GM12878 (cell line): ENCODE results near the gene KRT6B. TPM values are rescaled to one million over a fixed set of nuclear protein-coding genes. Genes with fewer than 3 reads are reported as not detected.

Source experiments
- ATAC-seq: fragments of 200-7000 bp; cut with Tn5 transposase; 3 replicates; pipeline ENCODE4 v1.9.1; 2020; ENCODE audit warnings: mild to moderate bottlenecking, moderate library complexity
- BruUV-seq: library from RNA; stranded (reverse); fragments of 400-500 nt; replicated peaks from 2 replicates; lab custom pipeline; 2021; lab: Mats Ljungman, UMichigan
- CTCF ChIA-PET: fragments of 300-600 bp; sonication (Branson Sonifier 250); formaldehyde crosslinking; extraction: SDS; loops from one replicate; lab custom pipeline; 2021; ENCODE audit warnings: inconsistent platforms; lab: Yijun Ruan, JAX
- POLR2A ChIA-PET: fragments of 350-600 bp; formaldehyde crosslinking; extraction: SDS; loops from one replicate; lab custom pipeline; 2021; ENCODE audit warnings: inconsistent platforms; lab: Charles Lee
- RAD21 ChIA-PET: fragments of 300-600 bp; sonication (Branson Sonifier 250); formaldehyde crosslinking; loops from one replicate; lab custom pipeline; 2023; ENCODE audit warnings: antibody characterized with exemption; ENCODE audit not compliant: unreplicated experiment; lab: Charles Lee
- SMC1A ChIA-PET: fragments of 300-600 bp; sonication (Branson Sonifier 250); formaldehyde crosslinking; loops from one replicate; lab custom pipeline; 2023; ENCODE audit not compliant: unreplicated experiment, uncharacterized antibody; lab: Charles Lee
- DNase-seq: peaks from one replicate; pipeline ENCODE4 v3.0.0-alpha.2; 2011; ENCODE audit warnings: low read depth, low spot score
- FAIRE-seq: peaks from 3 replicates; lab custom pipeline; 2011; peaks lifted over from hg19 to GRCh38; lab: Jason Lieb, UNC
- H2AFZ ChIP-seq: 2 replicates; pipeline ENCODE4 v1.6.0; 2011; ENCODE audit warnings: low read depth, low read length, control low read depth; ENCODE audit not compliant: control insufficient read depth
- H3K27ac ChIP-seq: 2 replicates; pipeline ENCODE4 v1.5.1; 2011; ENCODE audit warnings: control low read depth; ENCODE audit not compliant: control insufficient read depth, insufficient read depth
- H3K27me3 ChIP-seq, 2 experiments: replicated peaks in 1 of 2; 2 replicates each; pipeline versions ENCODE4 v1.6.0 to v1.6.1; 2011; ENCODE audit warnings: low read length in 1 of 2; ENCODE audit not compliant: control insufficient read depth in 2 of 2, insufficient read depth in 2 of 2
- H3K36me3 ChIP-seq, 2 experiments: 2 replicates each; pipeline ENCODE4 v1.5.1; 2011; ENCODE audit warnings: low read length in 1 of 2; ENCODE audit not compliant: control insufficient read depth in 2 of 2, insufficient read depth in 2 of 2
- H3K4me1 ChIP-seq: 2 replicates; pipeline ENCODE4 v1.6.1; 2011; ENCODE audit warnings: mild to moderate bottlenecking, low read length, moderate library complexity, mixed read lengths; ENCODE audit not compliant: control insufficient read depth, insufficient read depth
- H3K4me2 ChIP-seq: 2 replicates; pipeline ENCODE4 v1.6.0; 2011; ENCODE audit warnings: control low read depth; ENCODE audit not compliant: control insufficient read depth, insufficient read depth
- H3K4me3 ChIP-seq: fragments of 200-600 bp; sonication (generic); 2 replicates; pipeline ENCODE4 v1.5.1; 2016
- H3K79me2 ChIP-seq: 2 replicates; pipeline ENCODE4 v1.6.0; 2011; ENCODE audit warnings: low read length; ENCODE audit not compliant: control insufficient read depth, insufficient read depth
- H3K9ac ChIP-seq: 2 replicates; pipeline ENCODE4 v1.8.0; 2011; ENCODE audit warnings: low read length, control low read depth, mixed read lengths; ENCODE audit not compliant: control insufficient read depth, insufficient read depth
- H3K9me3 ChIP-seq: replicated peaks from 3 replicates; pipeline ENCODE4 v1.5.1; 2011; ENCODE audit warnings: mild to moderate bottlenecking, low read length; ENCODE audit not compliant: control insufficient read depth, insufficient read depth
- H4K20me1 ChIP-seq: 2 replicates; pipeline ENCODE4 v1.6.0; 2011; ENCODE audit not compliant: control insufficient read depth, insufficient read depth
- CEBPB ChIP-seq, 2 experiments: fragments of 150-350 bp in 1 of 2; IDR thresholded peaks; 2 replicates each; pipeline ENCODE4 v1.6.1; 2012 to 2014; ENCODE audit warnings: low read depth in 2 of 2, low read length in 2 of 2, borderline replicate concordance in 1 of 2, inconsistent platforms in 1 of 2
- EP300 ChIP-seq, 2 experiments: fragments of 150-350 bp in 1 of 2; IDR thresholded peaks; 2 replicates each; pipeline ENCODE4 v1.6.1; 2011 to 2012; ENCODE audit warnings: low read depth in 2 of 2, low read length in 2 of 2, borderline replicate concordance in 1 of 2, improper control_type of control experiment in 1 of 2, inconsistent platforms in 1 of 2; ENCODE audit not compliant: control insufficient read depth in 1 of 2
- FOXK2 ChIP-seq: fragments of 450-650 bp; IDR thresholded peaks from 2 replicates; pipeline ENCODE4 v1.6.1; 2017; ENCODE audit warnings: mild to moderate bottlenecking, moderate library complexity
- HDAC2 ChIP-seq: fragments of 200-600 bp; sonication (generic); IDR thresholded peaks from 2 replicates; pipeline ENCODE4 v1.6.1; 2017
- IKZF1 ChIP-seq: fragments of 450-650 bp; conservative IDR thresholded peaks from 2 replicates; pipeline ENCODE4 v1.6.1; 2017; ENCODE audit warnings: antibody characterized with exemption, mild to moderate bottlenecking
- IRF5 ChIP-seq: fragments of 450-650 bp; IDR thresholded peaks from 2 replicates; pipeline ENCODE4 v1.6.1; 2017; ENCODE audit warnings: borderline replicate concordance
- NR2F1 ChIP-seq: fragments of 450-650 bp; conservative IDR thresholded peaks from 2 replicates; pipeline ENCODE4 v1.6.1; 2017; ENCODE audit warnings: mild to moderate bottlenecking
- TCF12 ChIP-seq: IDR thresholded peaks from 2 replicates; pipeline ENCODE4 v1.6.1; 2011; ENCODE audit warnings: low read depth, mild to moderate bottlenecking, low read length
- ZBTB40 ChIP-seq: fragments of 450-650 bp; IDR thresholded peaks from 2 replicates; pipeline ENCODE4 v1.6.1; 2016; ENCODE audit warnings: mild to moderate bottlenecking, moderate library complexity, borderline replicate concordance
- WGBS: methylation state at CpG from one replicate; pipeline ENCODE4 v1.1.6; 2016; ENCODE audit warnings: low lambda C conversion rate; ENCODE audit not compliant: insufficient replicate concordance, insufficient coverage; ENCODE audit errors: missing lambda C conversion rate; 5-methylcytosine and 5-hydroxymethylcytosine counted together
- in situ Hi-C: fragments of 300-500 bp; cut with MboI; formaldehyde crosslinking; loops from 9 replicates; pipeline ENCODE4 v1.14.3; 2018; ENCODE audit warnings: mixed read lengths
- intact Hi-C: fragments of 100-400 bp; cut with micrococcal nuclease; formaldehyde crosslinking; loops from one replicate; pipeline ENCODE4 v1.14.2; 2022; ENCODE audit not compliant: unreplicated experiment
- polyA plus RNA-seq, 11 experiments: library from polyadenylated mRNA; depleted of rRNA in 4 of 11; unstranded in 6 of 11; stranded (reverse) in 5 of 11; fragments of >200 nt; fragmentation: Nextera tagmentation in 4 of 11; fragmentation: Illumina TruSeq in 1 of 11; extraction: Ambion mirVana in 4 of 11; extraction: Trizol in 1 of 11; gene quantifications; 1 replicate in 1 of 11; 2 replicates in 10 of 11; pipeline versions ENCODE4 v1.2.1 to v1.2.3, GENCODE V29; 2011 to 2016; ENCODE audit warnings: inconsistent platforms in 2 of 11, missing spikeins in 2 of 11, low read depth in 1 of 11
- total RNA-seq, 4 experiments: library from RNA; depleted of rRNA in 3 of 4; stranded (reverse); fragments of >200 nt in 3 of 4; fragmentation: Illumina TruSeq in 1 of 4; extraction: Trizol in 1 of 4; gene quantifications; 2 replicates each; pipeline versions ENCODE4 v1.2.1 to v1.2.3, GENCODE V29; 2013 to 2021
- TF ChIP-seq, protein P1 (sequence below): IDR thresholded peaks from 2 replicates; pipeline ENCODE4 v1.6.1; 2011; ENCODE audit warnings: borderline replicate concordance, low read depth, mild to moderate bottlenecking, moderate library complexity, mixed read lengths, low read length; ENCODE audit not compliant: insufficient read depth; ENCODE audit errors: extremely low read length
- TF ChIP-seq, protein P2 (sequence below): fragments of 450-650 bp; formaldehyde crosslinking; IDR thresholded peaks from 2 replicates; pipeline ENCODE4 v1.5.0; 2022; ENCODE audit warnings: mild to moderate bottlenecking, missing genetic modification characterization

Gene KRT6B
- total and polyA plus RNA-seq, 10 of the 15 experiments (the other 5 are each of a cell fraction or from before 2014, with no cell fraction given) = 0.07 TPM; not detected in 9

DNA sequence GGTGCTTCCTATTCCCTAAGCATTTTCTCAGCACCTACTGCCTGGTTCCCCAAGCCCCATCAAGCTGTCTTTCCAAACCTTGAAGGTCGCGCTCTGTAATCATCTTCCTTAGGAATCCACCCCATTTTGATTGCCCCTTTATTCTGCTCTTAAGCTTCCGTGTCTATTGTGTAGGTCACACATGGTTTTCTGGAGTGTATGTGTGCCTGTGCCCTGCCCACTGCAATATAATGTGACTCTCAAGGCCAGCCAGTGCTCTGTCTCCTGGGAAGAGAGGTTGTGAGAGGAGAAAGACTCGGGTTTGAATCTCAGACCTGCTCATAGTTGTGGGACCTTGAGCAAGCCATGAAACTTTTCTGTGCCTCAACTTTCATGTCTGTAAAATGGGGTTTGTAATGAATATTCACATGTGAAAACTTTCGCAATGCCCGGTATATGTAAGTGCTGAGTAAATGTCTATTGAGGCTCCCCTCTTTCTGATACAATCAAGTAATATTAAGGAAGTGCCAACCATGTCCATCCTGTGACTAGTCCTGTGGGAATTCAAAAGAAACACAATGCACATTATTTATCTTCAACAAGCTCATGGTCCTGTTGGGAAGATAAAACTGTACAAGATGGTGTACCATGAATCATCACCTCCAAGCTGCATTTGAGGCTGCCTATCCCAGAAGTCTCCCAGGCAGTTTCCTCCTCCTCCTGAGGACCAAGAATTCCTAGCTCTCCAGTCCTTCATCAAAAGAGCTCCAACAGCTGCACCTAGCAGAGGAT, 17.0 kb downstream of the KRT6B start:
- DNase-seq = no peak
- H3K27ac ChIP-seq = no peak overlapping the region
- ATAC-seq = no peak
- intact Hi-C loops (no loop called here), in situ Hi-C loops (no loop called here)
- FAIRE-seq = no peak
- H3K4me2 ChIP-seq = no peak overlapping the region
- no peak overlapping the region for H3K4me3 ChIP-seq
- H3K9me3 ChIP-seq = no peaks in the 10 kb centered on the region
- WGBS = 66% methylated on average over 6 of the region's 6 CpGs
- H4K20me1 ChIP-seq = no peaks in the 10 kb centered on the region
- no peaks in the 10 kb centered on the region for H3K36me3 ChIP-seq
- POLR2A ChIA-PET = no interaction called here
- no peaks in the 10 kb centered on the region for H3K79me2 ChIP-seq
- H2AFZ ChIP-seq = no peak overlapping the region
- RAD21 ChIA-PET = no interaction called here
- BruUV-seq = no TSS peak
- no peaks in the 10 kb centered on the region for H3K4me1 ChIP-seq
- SMC1A ChIA-PET = interaction anchor here (0.6 kb wide), 1 partner anchor 797 kb away, joined by 3 read pairs; no protein-coding TSS in a partner anchor
- TF ChIP-seq IKZF1 = no peak
- TF ChIP-seq TCF12 = no peak
- no peak for TF ChIP-seq ZBTB40
- TF ChIP-seq, protein P1, sequence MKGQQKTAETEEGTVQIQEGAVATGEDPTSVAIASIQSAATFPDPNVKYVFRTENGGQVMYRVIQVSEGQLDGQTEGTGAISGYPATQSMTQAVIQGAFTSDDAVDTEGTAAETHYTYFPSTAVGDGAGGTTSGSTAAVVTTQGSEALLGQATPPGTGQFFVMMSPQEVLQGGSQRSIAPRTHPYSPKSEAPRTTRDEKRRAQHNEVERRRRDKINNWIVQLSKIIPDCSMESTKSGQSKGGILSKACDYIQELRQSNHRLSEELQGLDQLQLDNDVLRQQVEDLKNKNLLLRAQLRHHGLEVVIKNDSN = no peak
- no peak for TF ChIP-seq NR2F1
- TF ChIP-seq EP300 (IDR thresholded peaks at IDR 0.05; ENCODE audit: borderline replicate concordance in 1 of 2, control insufficient read depth in 1 of 2, low read depth in 2 of 2, low read length in 2 of 2) = no peak
- TF ChIP-seq FOXK2 = no peak
- no peak for TF ChIP-seq HDAC2
- TF ChIP-seq, protein P2, sequence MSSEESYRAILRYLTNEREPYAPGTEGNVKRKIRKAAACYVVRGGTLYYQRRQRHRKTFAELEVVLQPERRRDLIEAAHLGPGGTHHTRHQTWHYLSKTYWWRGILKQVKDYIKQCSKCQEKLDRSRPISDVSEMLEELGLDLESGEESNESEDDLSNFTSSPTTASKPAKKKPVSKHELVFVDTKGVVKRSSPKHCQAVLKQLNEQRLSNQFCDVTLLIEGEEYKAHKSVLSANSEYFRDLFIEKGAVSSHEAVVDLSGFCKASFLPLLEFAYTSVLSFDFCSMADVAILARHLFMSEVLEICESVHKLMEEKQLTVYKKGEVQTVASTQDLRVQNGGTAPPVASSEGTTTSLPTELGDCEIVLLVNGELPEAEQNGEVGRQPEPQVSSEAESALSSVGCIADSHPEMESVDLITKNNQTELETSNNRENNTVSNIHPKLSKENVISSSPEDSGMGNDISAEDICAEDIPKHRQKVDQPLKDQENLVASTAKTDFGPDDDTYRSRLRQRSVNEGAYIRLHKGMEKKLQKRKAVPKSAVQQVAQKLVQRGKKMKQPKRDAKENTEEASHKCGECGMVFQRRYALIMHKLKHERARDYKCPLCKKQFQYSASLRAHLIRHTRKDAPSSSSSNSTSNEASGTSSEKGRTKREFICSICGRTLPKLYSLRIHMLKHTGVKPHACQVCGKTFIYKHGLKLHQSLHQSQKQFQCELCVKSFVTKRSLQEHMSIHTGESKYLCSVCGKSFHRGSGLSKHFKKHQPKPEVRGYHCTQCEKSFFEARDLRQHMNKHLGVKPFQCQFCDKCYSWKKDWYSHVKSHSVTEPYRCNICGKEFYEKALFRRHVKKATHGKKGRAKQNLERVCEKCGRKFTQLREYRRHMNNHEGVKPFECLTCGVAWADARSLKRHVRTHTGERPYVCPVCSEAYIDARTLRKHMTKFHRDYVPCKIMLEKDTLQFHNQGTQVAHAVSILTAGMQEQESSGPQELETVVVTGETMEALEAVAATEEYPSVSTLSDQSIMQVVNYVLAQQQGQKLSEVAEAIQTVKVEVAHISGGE (CRISPR knock-in tag) = no peak
- no peak for TF ChIP-seq CEBPB (IDR thresholded peaks at IDR 0.05; ENCODE audit: borderline replicate concordance in 1 of 2, low read depth in 2 of 2, low read length in 2 of 2)
- TF ChIP-seq IRF5 = no peak
- CTCF ChIA-PET = interaction anchor here (0.7 kb wide), 1 partner anchor 32 kb away, joined by 3 read pairs; no protein-coding TSS in a partner anchor
- H3K9ac ChIP-seq = no peak overlapping the region
- H3K27me3 ChIP-seq = peaks cover 0 to 1% of the 10 kb centered on the region in 2 experiments; a peak in 3 of 4 replicates
